HepG2 (cell line): Measurements from ENCODE around the gene LDLRAD4. TPM values are rescaled to one million over a fixed set of nuclear protein-coding genes. Genes with fewer than 3 reads are reported as not detected.

Source experiments
- ATAC-seq: fragments of 200-7000 bp; cut with Tn5 transposase; 3 replicates; pipeline ENCODE4 v1.9.1; 2020; ENCODE audit warnings: mild to moderate bottlenecking, moderate library complexity
- BruUV-seq: library from RNA; stranded (reverse); fragments of 400-500 nt; replicated peaks from 2 replicates; lab custom pipeline; 2021; lab: Mats Ljungman, UMichigan
- CTCF ChIA-PET: fragments of 300-600 bp; formaldehyde crosslinking; extraction: SDS; loops from one replicate; lab custom pipeline; 2021; ENCODE audit warnings: low total read pairs, inconsistent platforms, low intra/inter-chr PET ratio; lab: Yijun Ruan, JAX
- POLR2A ChIA-PET: fragments of 350-600 bp; sonication (Branson Sonifier 250); formaldehyde crosslinking; loops from one replicate; lab custom pipeline; 2020; ENCODE audit warnings: antibody characterized with exemption, inconsistent platforms; lab: Yijun Ruan, JAX
- DNase-seq: peaks from one replicate; pipeline ENCODE4 v3.0.0-alpha.2; 2015; ENCODE audit warnings: low spot score
- FAIRE-seq: peaks from 3 replicates; lab custom pipeline; 2011; peaks lifted over from hg19 to GRCh38; lab: Jason Lieb, UNC
- H2AFZ ChIP-seq: one replicate; pipeline ENCODE4 v1.6.1; 2011; ENCODE audit warnings: low read length, inconsistent platforms
- H3K27ac ChIP-seq: fragments of 300-600 bp; 3 replicates; pipeline ENCODE4 v1.8.0; 2011; ENCODE audit warnings: mixed run types, mild to moderate bottlenecking, mixed read lengths, low read length, inconsistent platforms; ENCODE audit not compliant: insufficient read depth; ENCODE audit errors: extremely low read length
- H3K27me3 ChIP-seq, 2 experiments: fragments of 200-600 bp in 1 of 2; 2 replicates in 1 of 2; 3 replicates in 1 of 2; pipeline versions ENCODE4 v1.6.0 to v1.8.0; 2011; ENCODE audit warnings: low read length in 2 of 2, mild to moderate bottlenecking in 2 of 2, moderate library complexity in 2 of 2, inconsistent platforms in 1 of 2; ENCODE audit not compliant: insufficient read depth in 2 of 2, control insufficient read depth in 1 of 2
- H3K36me3 ChIP-seq, 2 experiments: fragments of 200-600 bp in 1 of 2; replicated peaks in 1 of 2; 2 replicates in 1 of 2; 3 replicates in 1 of 2; pipeline versions ENCODE4 v1.5.1 to v1.8.0; 2011; ENCODE audit warnings: low read length in 2 of 2, inconsistent platforms in 1 of 2; ENCODE audit not compliant: insufficient read depth in 2 of 2, control insufficient read depth in 1 of 2
- H3K4me1 ChIP-seq: 2 replicates; pipeline ENCODE4 v1.5.1; 2012; ENCODE audit warnings: low read length, inconsistent platforms; ENCODE audit not compliant: insufficient read depth
- H3K4me2 ChIP-seq: 2 replicates; pipeline ENCODE4 v1.6.0; 2011; ENCODE audit warnings: low read depth, low read length, inconsistent platforms
- H3K4me3 ChIP-seq, 3 experiments: fragments of 200-600 bp in 1 of 3; sonication (generic), shearing (Covaris generic) in 1 of 3; replicated peaks in 1 of 3; 2 replicates each; pipeline ENCODE4 v1.5.1; 2011 to 2016; ENCODE audit warnings: low read length in 3 of 3, inconsistent platforms in 2 of 3, low read depth in 2 of 3, mild to moderate bottlenecking in 2 of 3, control low read depth in 1 of 3, mixed read lengths in 1 of 3; ENCODE audit not compliant: insufficient read depth in 1 of 3
- H3K79me2 ChIP-seq: one replicate; pipeline ENCODE4 v1.6.1; 2011; ENCODE audit warnings: low read length, inconsistent platforms; ENCODE audit not compliant: insufficient read depth
- H3K9ac ChIP-seq: 2 replicates; pipeline ENCODE4 v1.6.0; 2011; ENCODE audit warnings: mild to moderate bottlenecking, low read depth, low read length, inconsistent platforms; ENCODE audit not compliant: insufficient read depth
- H3K9me3 ChIP-seq: 2 replicates; pipeline ENCODE4 v1.5.1; 2012; ENCODE audit warnings: mild to moderate bottlenecking, low read length
- H4K20me1 ChIP-seq: 2 replicates; pipeline ENCODE4 v1.6.0; 2011; ENCODE audit warnings: inconsistent platforms, mild to moderate bottlenecking, low read length, moderate library complexity; ENCODE audit not compliant: insufficient read depth
- ATF3 ChIP-seq: sonication (generic); formaldehyde crosslinking; IDR thresholded peaks from 2 replicates; pipeline ENCODE4 v1.4.0; 2020; ENCODE audit warnings: missing genetic modification reagents
- E2F5 ChIP-seq: sonication (generic); formaldehyde crosslinking; conservative IDR thresholded peaks from 2 replicates; pipeline ENCODE4 v1.4.0; 2020; ENCODE audit warnings: missing genetic modification reagents
- FOXA1 ChIP-seq, 2 experiments: fragments of 450-650 bp in 1 of 2; sonication (generic) in 1 of 2; formaldehyde crosslinking in 1 of 2; IDR thresholded peaks; 2 replicates each; pipeline versions ENCODE4 v1.4.0 to v1.6.1; 2016 to 2020; ENCODE audit warnings: missing genetic modification reagents in 1 of 2
- SNAPC2 ChIP-seq: sonication (generic); formaldehyde crosslinking; IDR thresholded peaks from 2 replicates; pipeline ENCODE4 v1.8.1; 2022; ENCODE audit warnings: mild to moderate bottlenecking, missing genetic modification reagents
- ZNF33B ChIP-seq: sonication (generic); formaldehyde crosslinking; IDR thresholded peaks from 2 replicates; pipeline ENCODE4 v1.5.1; 2020; ENCODE audit warnings: mild to moderate bottlenecking, missing genetic modification reagents
- WGBS: methylation state at CpG from one replicate; pipeline ENCODE4 v1.1.6; 2017; ENCODE audit warnings: low lambda C conversion rate; 5-methylcytosine and 5-hydroxymethylcytosine counted together
- in situ Hi-C: cut with HindIII; loops from 2 replicates; pipeline ENCODE4 v1.10.0; 2017; ENCODE audit warnings: low pct_unique_long_range_greater_than_20kb; ENCODE audit not compliant: extremely low pct_ligation_motif_present
- intact Hi-C: fragments of 100-400 bp; cut with micrococcal nuclease; formaldehyde crosslinking; loops from one replicate; pipeline ENCODE4 v1.10.0; 2022; ENCODE audit not compliant: unreplicated experiment
- polyA plus RNA-seq, 8 experiments: library from polyadenylated mRNA; depleted of rRNA in 3 of 8; stranded (reverse) in 7 of 8; unstranded in 1 of 8; fragments of >200 nt; fragmentation: Illumina TruSeq in 4 of 8; extraction: Trizol in 4 of 8; gene quantifications; 2 replicates each; pipeline versions ENCODE4 v1.2.1 to v1.2.3, GENCODE V29; 2011 to 2016; ENCODE audit warnings: low read depth in 4 of 8, missing spikeins in 1 of 8, mixed read lengths in 1 of 8; ENCODE audit not compliant: insufficient read depth in 1 of 8
- total RNA-seq, 5 experiments: library from RNA; depleted of rRNA; stranded (reverse); fragments of >200 nt; fragmentation: Illumina TruSeq; extraction: Trizol; gene quantifications; 2 replicates each; pipeline ENCODE4 v1.2.3, GENCODE V29; 2016; ENCODE audit warnings: low read depth in 1 of 5

The LDLRAD4 gene
- total and polyA plus RNA-seq, 2 of the 13 experiments (the other 11 are each of a cell fraction or from before 2014, with no cell fraction given), result 13.6 to 20.9 TPM

GRCh38 chr18:13549880-13550232 lies 331.3 kb downstream of the LDLRAD4 start:
- no peak overlapping the region for H3K4me2 ChIP-seq
- no peak overlapping the region for H3K9ac ChIP-seq
- no peak overlapping the region for H2AFZ ChIP-seq
- no peaks in the 10 kb centered on the region for H3K36me3 ChIP-seq
- no peaks in the 10 kb centered on the region for H3K27me3 ChIP-seq
- ATAC-seq (no peak), DNase-seq (no peak), FAIRE-seq (no peak)
- 70% methylated on average over 5 of the region's 5 CpGs for WGBS
- in situ Hi-C loops (loop anchor here (25.0 kb wide), 1 partner anchor 237 kb away; no protein-coding TSS in a partner anchor), intact Hi-C loops (loop anchor here (10.0 kb wide), 1 partner anchor 215 kb away; no protein-coding TSS in a partner anchor)
- POLR2A ChIA-PET, result no interaction called here
- no peaks in the 10 kb centered on the region for H3K9me3 ChIP-seq
- no peak overlapping the region for H3K27ac ChIP-seq
- no peak for TF ChIP-seq FOXA1 (IDR thresholded peaks at IDR 0.05)
- no peak for TF ChIP-seq FOXA1 (CRISPR knock-in tag; IDR thresholded peaks at IDR 0.05)
- TF ChIP-seq SNAPC2 (CRISPR knock-in tag), result no peak
- TF ChIP-seq ZNF33B, result no peak
- no peak for TF ChIP-seq ATF3 (CRISPR knock-in tag)
- TF ChIP-seq E2F5 (CRISPR knock-in tag), result no peak
- CTCF ChIA-PET, result no interaction called here
- no peak overlapping the region for H3K4me3 ChIP-seq
- no TSS peak for BruUV-seq
- H3K4me1 ChIP-seq, result peaks cover 25% of the 10 kb centered on the region
- no peaks in the 10 kb centered on the region for H4K20me1 ChIP-seq
- no peaks in the 10 kb centered on the region for H3K79me2 ChIP-seq
